BJ (cell line): Measurements from ENCODE around the gene MYO3B. TPM values are rescaled to one million over a fixed set of nuclear protein-coding genes. Genes with fewer than 3 reads are reported as not detected.

ENCODE experiments used
- CTCF ChIA-PET: fragments of 350-600 bp; formaldehyde crosslinking; extraction: SDS; loops from one replicate; lab custom pipeline; 2021; ENCODE audit warnings: antibody characterized with exemption, inconsistent platforms; lab: Yijun Ruan, JAX
- POLR2A ChIA-PET: fragments of 300-600 bp; sonication (Branson Sonifier 250); formaldehyde crosslinking; extraction: SDS; loops from one replicate; lab custom pipeline; 2021; ENCODE audit warnings: antibody characterized with exemption; lab: Charles Lee
- DNase-seq: peaks from one replicate; pipeline ENCODE4 v3.0.0-alpha.2; 2011; ENCODE audit warnings: low read depth
- H3K27me3 ChIP-seq: 2 replicates; pipeline ENCODE4 v1.6.0; 2011; ENCODE audit warnings: low read length; ENCODE audit not compliant: control insufficient read depth, insufficient read depth
- H3K36me3 ChIP-seq: 2 replicates; pipeline ENCODE4 v1.5.1; 2011; ENCODE audit warnings: low read length; ENCODE audit not compliant: control insufficient read depth, insufficient read depth
- H3K4me3 ChIP-seq: 2 replicates; pipeline ENCODE4 v1.5.1; 2011; ENCODE audit warnings: low read depth, mild to moderate bottlenecking, control low read depth, low read length
- CTCF ChIP-seq: IDR thresholded peaks from 2 replicates; pipeline ENCODE4 v1.5.1; 2011; ENCODE audit warnings: low read depth, mild to moderate bottlenecking, control low read depth, inconsistent platforms, low read length, moderate library complexity; ENCODE audit not compliant: insufficient read depth
- polyA plus RNA-seq: library from polyadenylated mRNA; depleted of rRNA; stranded (reverse); fragments of >200 nt; gene quantifications from 2 replicates; pipeline ENCODE4 v1.2.3, GENCODE V29; 2011

MYO3B gene
- polyA plus RNA-seq, 1 experiment: not detected

DNA sequence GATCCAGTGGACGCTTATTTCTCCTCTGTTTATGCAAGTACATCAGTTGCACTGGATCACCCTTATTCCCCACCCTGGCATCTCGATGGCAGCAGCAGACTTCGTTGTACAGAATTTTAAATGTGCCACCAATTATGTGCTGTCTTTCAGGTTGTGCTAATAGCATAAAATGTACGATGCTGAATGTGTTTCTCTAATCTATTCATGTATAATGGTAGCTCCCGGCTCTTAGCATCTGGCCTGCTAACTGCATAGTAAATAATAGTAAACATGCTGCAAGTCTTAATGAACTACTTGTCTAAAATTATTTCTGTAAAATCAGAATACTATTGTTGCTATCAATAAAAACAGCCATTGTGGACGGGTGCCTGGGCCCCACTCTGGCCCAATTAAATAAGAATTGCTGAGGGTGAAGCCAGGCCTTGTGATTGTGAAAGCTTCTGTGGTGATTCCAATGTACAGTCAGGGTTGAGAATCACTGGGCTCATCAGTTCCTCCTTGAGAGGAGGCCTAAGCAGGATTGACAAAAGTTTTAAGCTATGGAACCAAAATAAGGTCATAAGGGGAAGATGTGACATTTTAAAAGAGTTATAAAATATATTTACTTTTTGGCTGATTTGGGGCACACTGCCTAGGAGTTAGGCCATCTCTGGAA is 14.4 kb upstream of the MYO3B start:
- TF ChIP-seq CTCF: no peak
- Histone ChIP-seq H3K36me3 (no peaks in the 10 kb centered on the region), H3K27me3 (no peaks in the 10 kb centered on the region), H3K4me3 (no peak overlapping the region)
- ChIA-PET CTCF (interaction anchor here (1.2 to 2.2 kb wide), 2 partner anchors 9 to 15 kb away, joined by 3 to 6 read pairs; no protein-coding TSS in a partner anchor), POLR2A (no interaction called here)
- DNase-seq: no peak

- POLR2A ChIA-PET: no interaction called here
Measured at GRCh38 chr2:170165129-170165528, 12.8 kb upstream of the MYO3B start.

DNA sequence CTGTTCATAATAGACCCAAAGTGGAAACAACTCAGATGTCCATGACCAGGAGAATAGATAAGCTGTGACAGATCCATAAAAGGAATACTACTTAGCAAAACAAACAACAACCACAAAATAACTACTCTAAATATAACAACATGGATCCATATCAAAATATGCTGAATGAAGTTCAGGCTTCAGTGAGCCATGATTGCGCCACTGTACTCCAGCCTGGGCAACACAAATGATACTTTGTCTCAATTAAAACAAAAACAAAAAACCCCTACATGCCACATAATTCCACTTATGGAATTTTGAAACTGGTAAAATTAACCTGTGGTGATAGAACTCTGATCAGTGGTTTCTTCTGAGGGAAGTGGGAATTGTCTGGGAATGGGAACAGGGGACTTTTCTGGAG is 11.2 kb upstream of the MYO3B start:
- POLR2A ChIA-PET: no interaction called here
- no peaks in the 10 kb centered on the region for H3K27me3 ChIP-seq
- no peak for TF ChIP-seq CTCF
- no peaks in the 10 kb centered on the region for H3K36me3 ChIP-seq
- CTCF ChIA-PET: no interaction called here
- DNase-seq: no peak
- H3K4me3 ChIP-seq: no peak overlapping the region

More at GRCh38 chr2:170165129-170165528, 12.8 kb upstream of the MYO3B start:
- H3K36me3 ChIP-seq: no peaks in the 10 kb centered on the region
- CTCF ChIA-PET: interaction anchor here (0.6 kb wide), 1 partner anchor 24 kb away, joined by 3 read pairs; no protein-coding TSS in a partner anchor
- no peak for TF ChIP-seq CTCF
- H3K27me3 ChIP-seq: no peaks in the 10 kb centered on the region
- no peak for DNase-seq
- no peak overlapping the region for H3K4me3 ChIP-seq

- ChIA-PET CTCF (no interaction called here), POLR2A (no interaction called here)
- no peak overlapping the region for H3K4me3 ChIP-seq
- H3K27me3 ChIP-seq: no peaks in the 10 kb centered on the region
- DNase-seq: no peak
- no peaks in the 10 kb centered on the region for H3K36me3 ChIP-seq
- TF ChIP-seq CTCF: no peak
Measured at GRCh38 chr2:170170281-170171040, 7.5 kb upstream of the MYO3B start.

GRCh38 chr2:170176212-170176611 is 1.7 kb upstream of the MYO3B start:
- Histone ChIP-seq H3K4me3 (no peak overlapping the region), H3K36me3 (no peaks in the 10 kb centered on the region), H3K27me3 (no peaks in the 10 kb centered on the region)
- DNase-seq: no peak
- ChIA-PET CTCF (no interaction called here), POLR2A (no interaction called here)
- no peak for TF ChIP-seq CTCF
